GM12865 (cell line): Measurements from ENCODE around the gene PCOLCE2.
A peak's percentile ranks its signal among the peaks of the same experiment; 100 is the strongest.

Source experiments
- DNase-seq: peaks from one replicate; pipeline ENCODE4 v3.0.0; 2010; ENCODE audit warnings: low read depth
- H3K4me3 ChIP-seq: 2 replicates; pipeline ENCODE4 v1.5.1; 2011; ENCODE audit warnings: mild to moderate bottlenecking, low read depth, low read length, control low read depth
- TF ChIP-seq, protein P1 (sequence below): IDR thresholded peaks from 2 replicates; pipeline ENCODE4 v1.5.1; 2011; ENCODE audit warnings: low read length, control low read depth, low read depth, inconsistent platforms; ENCODE audit not compliant: insufficient read depth; ENCODE audit errors: missing control alignments

The PCOLCE2 gene

DNA sequence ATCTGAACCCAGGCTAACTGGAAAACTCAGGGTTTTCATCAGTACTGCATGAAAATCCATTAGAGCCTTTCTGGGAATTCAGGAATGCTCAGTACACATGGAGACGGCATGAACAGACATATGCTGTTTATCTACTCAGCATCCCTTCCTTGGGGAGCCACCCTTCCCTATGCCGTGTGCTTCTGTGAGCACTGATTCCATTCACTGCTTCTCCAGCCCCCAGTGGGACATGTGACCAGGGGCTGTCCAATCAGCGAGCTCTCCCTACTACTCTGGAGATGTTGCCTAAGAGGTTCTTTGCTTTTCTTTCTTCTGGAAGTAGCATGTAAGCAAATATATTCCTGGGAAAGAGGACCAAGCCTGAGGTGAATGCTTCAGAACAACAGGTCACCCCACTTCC lies 5.6 kb upstream of the PCOLCE2 start:
- DNase-seq, result no peak
- TF ChIP-seq, protein P1, sequence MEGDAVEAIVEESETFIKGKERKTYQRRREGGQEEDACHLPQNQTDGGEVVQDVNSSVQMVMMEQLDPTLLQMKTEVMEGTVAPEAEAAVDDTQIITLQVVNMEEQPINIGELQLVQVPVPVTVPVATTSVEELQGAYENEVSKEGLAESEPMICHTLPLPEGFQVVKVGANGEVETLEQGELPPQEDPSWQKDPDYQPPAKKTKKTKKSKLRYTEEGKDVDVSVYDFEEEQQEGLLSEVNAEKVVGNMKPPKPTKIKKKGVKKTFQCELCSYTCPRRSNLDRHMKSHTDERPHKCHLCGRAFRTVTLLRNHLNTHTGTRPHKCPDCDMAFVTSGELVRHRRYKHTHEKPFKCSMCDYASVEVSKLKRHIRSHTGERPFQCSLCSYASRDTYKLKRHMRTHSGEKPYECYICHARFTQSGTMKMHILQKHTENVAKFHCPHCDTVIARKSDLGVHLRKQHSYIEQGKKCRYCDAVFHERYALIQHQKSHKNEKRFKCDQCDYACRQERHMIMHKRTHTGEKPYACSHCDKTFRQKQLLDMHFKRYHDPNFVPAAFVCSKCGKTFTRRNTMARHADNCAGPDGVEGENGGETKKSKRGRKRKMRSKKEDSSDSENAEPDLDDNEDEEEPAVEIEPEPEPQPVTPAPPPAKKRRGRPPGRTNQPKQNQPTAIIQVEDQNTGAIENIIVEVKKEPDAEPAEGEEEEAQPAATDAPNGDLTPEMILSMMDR, result no peak
- no peak overlapping the region for H3K4me3 ChIP-seq

DNA sequence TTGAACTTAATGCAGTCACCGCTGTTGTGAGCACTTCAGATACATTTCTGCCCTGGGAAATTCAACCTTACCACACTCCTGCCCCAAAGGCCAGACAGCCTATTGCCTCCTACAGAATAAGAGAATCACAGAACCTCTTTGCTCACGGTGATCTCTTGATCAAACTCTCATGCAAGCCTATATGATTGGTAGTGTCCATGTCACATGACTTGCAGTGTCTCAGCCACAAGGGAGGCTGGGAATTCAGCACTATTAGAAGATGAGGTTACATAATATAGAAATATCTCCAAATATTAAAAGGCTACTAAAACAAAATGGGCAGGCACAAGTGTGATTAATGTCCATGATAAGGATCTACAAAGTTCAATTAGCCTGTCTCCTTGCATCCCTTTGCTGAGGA lies 3.8 kb upstream of the PCOLCE2 start:
- TF ChIP-seq, protein P1, result no peak
- no peak overlapping the region for H3K4me3 ChIP-seq
- DNase-seq, result no peak

DNA sequence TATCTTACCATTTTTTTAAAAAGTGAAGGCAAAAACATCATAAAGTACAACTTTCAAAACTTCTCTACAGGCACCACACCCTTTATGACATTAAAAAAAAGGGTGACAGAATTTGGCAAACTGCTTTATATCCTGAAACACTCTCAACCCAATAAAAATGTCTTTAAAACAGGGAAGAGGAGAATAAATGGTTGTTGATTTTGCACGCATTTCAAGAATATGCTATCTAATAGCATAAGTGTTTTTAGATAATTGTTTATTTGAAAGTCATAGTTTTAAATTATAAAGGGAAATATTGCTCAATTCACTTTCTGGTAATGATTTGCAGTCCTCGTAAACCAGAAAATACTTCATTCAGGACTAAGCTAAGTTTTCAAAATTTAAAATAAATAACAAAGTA lies 1.7 kb upstream of the PCOLCE2 start:
- TF ChIP-seq, protein P1, result no peak
- no peak for DNase-seq
- H3K4me3 ChIP-seq, result no peak overlapping the region

DNA sequence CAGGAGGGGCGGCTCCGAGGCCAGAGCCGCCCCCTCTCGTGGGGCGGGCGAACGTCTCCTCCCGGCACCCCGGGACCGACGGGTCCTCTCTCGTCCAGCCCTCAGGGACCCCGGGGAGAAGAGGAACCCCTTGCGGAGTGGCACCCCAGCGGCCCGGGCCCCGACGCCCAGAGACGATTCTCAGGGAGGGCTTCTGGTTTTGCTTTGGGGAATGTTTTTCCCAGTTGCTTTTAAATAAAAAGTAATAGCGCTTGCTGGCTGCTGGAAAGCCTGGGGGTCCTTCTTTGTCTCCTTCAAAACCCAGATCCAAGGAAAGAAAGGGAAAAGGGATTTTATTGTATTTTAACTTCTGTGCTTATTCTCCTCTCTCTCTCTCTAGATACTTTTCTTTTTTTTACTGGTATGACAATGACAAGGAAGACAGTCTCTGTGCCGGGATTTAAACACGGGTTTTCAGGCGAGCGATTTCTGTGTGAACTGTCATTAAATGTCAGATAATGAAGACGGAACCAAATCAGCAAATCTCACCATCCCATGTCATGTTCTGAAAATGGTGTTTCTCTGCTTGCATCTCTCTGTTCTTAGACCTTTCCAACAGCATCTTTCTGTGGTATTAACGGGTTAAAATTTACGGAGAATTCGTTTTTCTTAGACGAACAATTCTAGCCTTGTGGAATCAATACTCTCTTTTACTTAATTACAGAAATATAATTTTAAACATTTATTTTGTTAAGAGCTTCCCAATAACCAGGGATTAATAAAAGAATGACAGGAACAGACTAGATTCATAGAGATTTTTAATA lies 530 bp upstream of the PCOLCE2 start:
- peak overlapping the region; percentile 40 for H3K4me3 ChIP-seq
- TF ChIP-seq, protein P1, result no peak
- no peak for DNase-seq

DNA sequence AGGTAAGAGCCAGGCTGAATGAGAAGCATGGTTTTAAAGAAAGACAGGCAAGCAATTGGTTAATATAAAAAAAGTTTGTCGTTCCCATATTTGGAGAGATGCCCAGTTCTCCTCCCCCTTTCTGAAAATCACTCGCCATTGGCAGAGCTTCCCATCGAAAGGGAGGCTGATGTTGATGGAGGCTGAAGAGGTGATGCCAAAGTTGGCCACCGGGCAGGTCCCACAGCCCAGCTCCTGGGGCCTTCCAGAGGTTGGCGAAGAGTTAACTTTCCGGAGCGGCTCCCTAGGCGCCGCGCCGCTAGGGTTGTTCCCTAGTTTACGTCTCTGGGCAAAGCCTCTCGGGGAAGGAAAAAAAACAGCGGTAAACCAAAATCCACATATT lies 793 bp downstream of the PCOLCE2 start:
- no peak overlapping the region for H3K4me3 ChIP-seq
- DNase-seq, result no peak
- TF ChIP-seq, protein P1, result no peak

DNA sequence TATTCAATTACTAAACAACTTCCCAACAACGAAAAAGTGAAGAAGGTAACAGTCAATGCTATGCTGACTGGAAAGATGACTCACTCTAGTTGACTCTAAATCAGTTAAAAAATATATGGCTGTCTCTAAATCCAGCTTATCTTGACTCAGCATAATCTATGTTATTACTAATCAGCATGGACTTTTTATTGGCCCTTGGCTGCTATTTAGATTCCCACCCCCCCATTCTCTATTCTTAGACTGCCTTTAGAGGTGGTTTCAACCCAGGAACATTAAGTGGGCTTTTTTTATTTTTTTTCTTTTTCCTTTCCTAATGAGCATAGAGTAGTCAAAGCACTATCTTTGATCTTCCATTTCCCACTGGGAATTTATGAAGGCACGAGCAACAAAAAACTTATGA lies 1.9 kb downstream of the PCOLCE2 start:
- DNase-seq, result no peak
- H3K4me3 ChIP-seq, result no peak overlapping the region
- TF ChIP-seq, protein P1, result no peak

DNA sequence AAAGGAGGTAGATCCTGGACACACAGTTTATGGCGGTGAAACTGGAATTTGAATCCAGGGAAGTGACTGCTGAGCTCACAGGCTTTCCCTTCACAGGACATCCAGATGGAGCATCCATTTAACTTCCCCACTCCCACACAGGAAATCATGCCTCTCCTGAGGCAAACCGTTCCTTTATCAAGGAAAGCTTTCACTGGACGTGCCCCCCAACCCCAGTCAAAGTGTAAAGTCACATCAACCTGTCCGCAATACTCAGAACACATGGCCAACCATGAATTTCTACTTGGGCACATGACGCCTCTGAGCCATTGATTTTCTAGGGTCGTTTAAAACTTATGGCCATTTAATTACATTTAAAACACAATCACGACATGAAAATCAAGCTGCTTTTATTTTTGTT lies 2.9 kb downstream of the PCOLCE2 start:
- DNase-seq, result no peak
- TF ChIP-seq, protein P1, result no peak
- no peak overlapping the region for H3K4me3 ChIP-seq
